GM21423 (cell line): ENCODE data around the gene BTC.
"Not testable (repeated sequence)": the region's sequence is repeated elsewhere in the genome, so short reads cannot be mapped to it uniquely, and the experiment has no call there.

Experiments
- ATAC-seq: cut with Tn5 transposase; IDR thresholded peaks from one replicate; pipeline ENCODE4 v1.9.1; 2021; ENCODE audit warnings: mild to moderate bottlenecking, moderate library complexity; ENCODE audit not compliant: unreplicated experiment

BTC gene

GRCh38 chr4:74794382-74795010 is at the start of gene BTC:
Gene BTC, minus strand, starts transcription at chr4:74794523. Its CDS starts 198 bp downstream, at chr4:74794325.
- ATAC-seq, result no peak

- no peak for ATAC-seq
Observed at GRCh38 chr4:74840936-74841509, 46.7 kb upstream of the BTC start.

- no peak for ATAC-seq
Observed at GRCh38 chr4:74838746-74839370, 44.5 kb upstream of the BTC start.

- no peak for ATAC-seq
Observed at GRCh38 chr4:74830928-74831327, 36.6 kb upstream of the BTC start.

GRCh38 chr4:74823194-74823593 is 28.9 kb upstream of the BTC start:
- peak; percentile 56 for ATAC-seq

- ATAC-seq, result no peak
Observed at GRCh38 chr4:74822603-74823002, 28.3 kb upstream of the BTC start.

- no peak for ATAC-seq
Observed at GRCh38 chr4:74821541-74821940, 27.2 kb upstream of the BTC start.

- ATAC-seq, result no peak
Observed at GRCh38 chr4:74814052-74814451, 19.7 kb upstream of the BTC start.

- not testable (repeated sequence) for ATAC-seq
Observed at GRCh38 chr4:74812056-74812455, 17.7 kb upstream of the BTC start.

- no peak for ATAC-seq
Observed at GRCh38 chr4:74805601-74806000, 11.3 kb upstream of the BTC start.

GRCh38 chr4:74800310-74800709 is 6.0 kb upstream of the BTC start:
- no peak for ATAC-seq

GRCh38 chr4:74796631-74797030 is 2.3 kb upstream of the BTC start:
- no peak for ATAC-seq

- peak; percentile 48 for ATAC-seq
Observed at GRCh38 chr4:74793757-74794381, 454 bp downstream of the BTC start.

GRCh38 chr4:74790652-74791051 is 3.7 kb downstream of the BTC start:
- no peak for ATAC-seq

- no peak for ATAC-seq
Observed at GRCh38 chr4:74789518-74789917, 4.8 kb downstream of the BTC start.

GRCh38 chr4:74777531-74777930 is 16.8 kb downstream of the BTC start:
- no peak for ATAC-seq

- ATAC-seq, result no peak
Observed at GRCh38 chr4:74772783-74773182, 21.5 kb downstream of the BTC start.

- ATAC-seq, result no peak
Observed at GRCh38 chr4:74772106-74772505, 22.2 kb downstream of the BTC start.

- no peak for ATAC-seq
Observed at GRCh38 chr4:74770226-74770910, 24.0 kb downstream of the BTC start.

GRCh38 chr4:74768857-74769525 is 25.3 kb downstream of the BTC start:
- peak; percentile 46 for ATAC-seq

- ATAC-seq, result no peak
Observed at GRCh38 chr4:74764119-74764518, 30.2 kb downstream of the BTC start.
